K562 (cell line): ENCODE data around the gene KCP. TPM values are rescaled to one million over a fixed set of nuclear protein-coding genes. Genes with fewer than 3 reads are reported as not detected.

Experiments used
- ATAC-seq: fragments of 200-7000 bp; cut with Tn5 transposase; 3 replicates; pipeline ENCODE4 v1.9.1; 2020; ENCODE audit warnings: moderate library complexity
- BruUV-seq: library from RNA; stranded (reverse); fragments of 400-500 nt; replicated peaks from 2 replicates; lab custom pipeline; 2021; lab: Mats Ljungman, UMichigan
- CTCF ChIA-PET: fragments of 300-600 bp; formaldehyde crosslinking; extraction: SDS; loops from one replicate; lab custom pipeline; 2021; ENCODE audit warnings: low intra/inter-chr PET ratio; lab: Yijun Ruan, JAX
- POLR2A ChIA-PET: fragments of 300-600, 350-650 bp; sonication (Branson Sonifier 250); formaldehyde crosslinking; extraction: SDS; loops from one replicate; lab custom pipeline; 2021; ENCODE audit warnings: antibody characterized with exemption, inconsistent platforms; lab: Yijun Ruan, JAX
- DNase-seq, 4 experiments: peaks; one replicate each; pipeline versions ENCODE4 v3.0.0 to v3.0.0-alpha.2; 2011 to 2018; ENCODE audit warnings: low spot score in 3 of 4, mixed read lengths in 3 of 4; ENCODE audit errors: extremely low read depth in 1 of 4
- FAIRE-seq: peaks from 2 replicates; lab custom pipeline; 2011; peaks lifted over from hg19 to GRCh38; lab: Jason Lieb, UNC
- H2AFZ ChIP-seq: 2 replicates; pipeline ENCODE4 v1.6.0; 2011; ENCODE audit warnings: low read depth, low read length, control low read depth, inconsistent platforms
- H3K27ac ChIP-seq: fragments of 200-600 bp; 3 replicates; pipeline ENCODE4 v1.8.0; 2011; ENCODE audit warnings: low read depth, mild to moderate bottlenecking, control low read depth, inconsistent platforms, low read length, moderate library complexity, mixed read lengths; ENCODE audit errors: extremely low read depth
- H3K27me3 ChIP-seq, 2 experiments: fragments of 300-600 bp in 1 of 2; 2 replicates in 1 of 2; 3 replicates in 1 of 2; pipeline versions ENCODE4 v1.6.0 to v1.8.0; 2011; ENCODE audit warnings: inconsistent platforms in 2 of 2, low read length in 2 of 2, mild to moderate bottlenecking in 1 of 2, mixed read lengths in 1 of 2, moderate library complexity in 1 of 2; ENCODE audit not compliant: control insufficient read depth in 2 of 2, insufficient read depth in 2 of 2
- H3K36me3 ChIP-seq: fragments of 300-600 bp; 3 replicates; pipeline ENCODE4 v1.8.0; 2011; ENCODE audit warnings: mild to moderate bottlenecking, low read length, inconsistent platforms; ENCODE audit not compliant: control insufficient read depth, insufficient read depth
- H3K4me1 ChIP-seq, 2 experiments: fragments of 200-600 bp in 1 of 2; replicated peaks in 1 of 2; 2 replicates in 1 of 2; 3 replicates in 1 of 2; pipeline versions ENCODE4 v1.5.1 to v1.8.0; 2011; ENCODE audit warnings: inconsistent platforms in 2 of 2, low read length in 2 of 2, mild to moderate bottlenecking in 1 of 2, mixed read lengths in 1 of 2, moderate library complexity in 1 of 2; ENCODE audit not compliant: control insufficient read depth in 2 of 2, insufficient read depth in 2 of 2
- H3K4me2 ChIP-seq: 2 replicates; pipeline ENCODE4 v1.6.1; 2011; ENCODE audit warnings: low read length, control low read depth, inconsistent platforms, mixed read lengths; ENCODE audit not compliant: insufficient read depth
- H3K4me3 ChIP-seq: fragments of 200-600 bp; sonication (generic), shearing (Covaris generic); 2 replicates; pipeline ENCODE4 v1.5.1; 2016; ENCODE audit warnings: control low read depth, inconsistent platforms
- H3K79me2 ChIP-seq: fragments of 200-600 bp; 3 replicates; pipeline ENCODE4 v1.8.0; 2011; ENCODE audit warnings: low read length, inconsistent platforms; ENCODE audit not compliant: control insufficient read depth, insufficient read depth
- H3K9ac ChIP-seq, 2 experiments: 2 replicates each; pipeline versions ENCODE4 v1.6.0 to v1.6.1; 2011; ENCODE audit warnings: low read depth in 2 of 2, low read length in 2 of 2, control low read depth in 1 of 2, inconsistent platforms in 1 of 2, mild to moderate bottlenecking in 1 of 2, mixed read lengths in 1 of 2; ENCODE audit not compliant: insufficient read depth in 1 of 2
- H3K9me1 ChIP-seq: one replicate; pipeline ENCODE4 v1.6.0; 2011; ENCODE audit warnings: inconsistent platforms, mild to moderate bottlenecking, low read length, moderate library complexity; ENCODE audit not compliant: control insufficient read depth, insufficient read depth
- H3K9me3 ChIP-seq: replicated peaks from 2 replicates; pipeline ENCODE4 v1.5.1; 2011; ENCODE audit warnings: low read depth, low read length, inconsistent platforms; ENCODE audit not compliant: control insufficient read depth, insufficient read depth
- H4K20me1 ChIP-seq: replicated peaks from 2 replicates; pipeline ENCODE4 v1.6.1; 2011; ENCODE audit warnings: low read length, inconsistent platforms, mixed read lengths; ENCODE audit not compliant: control insufficient read depth, insufficient read depth
- EZH2 ChIP-seq: IDR thresholded peaks from 2 replicates; pipeline ENCODE4 v1.6.1; 2012; ENCODE audit warnings: low read depth, mild to moderate bottlenecking, inconsistent platforms, low read length, borderline replicate concordance
- FOXK2 ChIP-seq, 2 experiments: fragments of 450-650 bp; IDR thresholded peaks in 1 of 2; conservative IDR thresholded peaks in 1 of 2; 2 replicates each; pipeline ENCODE4 v1.6.1; 2016; ENCODE audit warnings: low read depth in 2 of 2, mild to moderate bottlenecking in 1 of 2
- HLTF ChIP-seq: fragments of 450-650 bp; IDR thresholded peaks from 2 replicates; pipeline ENCODE4 v1.6.1; 2016
- MAFG ChIP-seq: fragments of 450-650 bp; conservative IDR thresholded peaks from 2 replicates; pipeline ENCODE4 v1.6.1; 2016; ENCODE audit warnings: missing genetic modification characterization, missing compliant biosample characterization
- POLR2H ChIP-seq: IDR thresholded peaks from 2 replicates; pipeline ENCODE4 v1.6.1; 2016; ENCODE audit warnings: missing genetic modification characterization, low read depth, mild to moderate bottlenecking, control low read depth, missing compliant biosample characterization, moderate library complexity
- REST ChIP-seq, 2 experiments: fragments of 450-650 bp; formaldehyde crosslinking in 1 of 2; IDR thresholded peaks; 2 replicates each; pipeline versions ENCODE4 v1.4.0 to v1.6.1; 2014 to 2020; ENCODE audit warnings: mild to moderate bottlenecking in 2 of 2, borderline replicate concordance in 1 of 2, low read depth in 1 of 2
- SRSF9 ChIP-seq: fragments of 200-400 bp; formaldehyde crosslinking; IDR thresholded peaks from 2 replicates; pipeline ENCODE4 v1.6.1; 2017; ENCODE audit warnings: low read depth, low read length, borderline replicate concordance
- ZBTB49 ChIP-seq: sonication (generic); formaldehyde crosslinking; IDR thresholded peaks from 2 replicates; pipeline ENCODE4 v1.8.0; 2022; ENCODE audit warnings: missing genetic modification reagents, mild to moderate bottlenecking, borderline replicate concordance
- ZFP1 ChIP-seq: fragments of 450-650 bp; formaldehyde crosslinking; IDR thresholded peaks from 2 replicates; pipeline ENCODE4 v1.4.0; 2020; ENCODE audit warnings: mild to moderate bottlenecking, mixed read lengths
- ZFP36 ChIP-seq: fragments of 150-350 bp; IDR thresholded peaks from 2 replicates; pipeline ENCODE4 v1.6.1; 2018; ENCODE audit warnings: low read length, low read depth; ENCODE audit not compliant: partially characterized antibody
- ZNF384 ChIP-seq: IDR thresholded peaks from 2 replicates; pipeline ENCODE4 v1.6.1; 2012; ENCODE audit warnings: low read depth, low read length, improper control_type of control experiment
- ZNF561 ChIP-seq: fragments of 450-650 bp; formaldehyde crosslinking; conservative IDR thresholded peaks from 2 replicates; pipeline ENCODE4 v1.4.0; 2020; ENCODE audit warnings: mild to moderate bottlenecking, moderate library complexity
- WGBS: fragments of 100-300 bp; shearing (Covaris generic); methylation state at CpG from one replicate; pipeline ENCODE4 v1.1.6; 2016; ENCODE audit warnings: low coverage, mixed read lengths; ENCODE audit not compliant: insufficient coverage; ENCODE audit errors: missing lambda C conversion rate; 5-methylcytosine and 5-hydroxymethylcytosine counted together
- in situ Hi-C: fragments of 300-500 bp; cut with MboI; formaldehyde crosslinking; loops from 4 replicates; pipeline ENCODE4 v1.15.0; 2018; ENCODE audit warnings: inconsistent platforms, mixed read lengths
- intact Hi-C: fragments of 100-400 bp; cut with micrococcal nuclease; formaldehyde crosslinking; loops from 2 replicates; pipeline ENCODE4 v1.14.2; 2022
- polyA plus RNA-seq, 8 experiments: library from polyadenylated mRNA; depleted of rRNA in 4 of 8; stranded (reverse) in 5 of 8; unstranded in 3 of 8; fragments of >200 nt; fragmentation: Nextera tagmentation in 2 of 8; fragmentation: Illumina TruSeq in 1 of 8; extraction: Ambion mirVana in 2 of 8; extraction: Trizol in 1 of 8; gene quantifications; 2 replicates each; pipeline versions ENCODE4 v1.2.1 to v1.2.3, GENCODE V29; 2011 to 2014; ENCODE audit warnings: inconsistent platforms in 1 of 8, missing spikeins in 1 of 8
- total RNA-seq, 7 experiments: library from RNA; depleted of rRNA in 6 of 7; stranded (reverse); fragments of >200 nt in 6 of 7; fragmentation: Illumina TruSeq in 2 of 7; extraction: Trizol in 2 of 7; gene quantifications; 2 replicates each; pipeline versions ENCODE4 v1.2.1 to v1.2.3, GENCODE V29; 2011 to 2021; ENCODE audit warnings: low replicate concordance in 1 of 7

KCP gene
- total and polyA plus RNA-seq, 9 of the 15 experiments (the other 6 are each of a cell fraction or from before 2014, with no cell fraction given): 0.06 to 0.17 (median 0.12) TPM; not detected in 3

GRCh38 chr7:128875523-128875948, 35.0 kb downstream of the KCP start:
- Histone ChIP-seq H3K4me2 (no peak overlapping the region), H3K27ac (no peak overlapping the region), H3K9me3 (no peaks in the 10 kb centered on the region), H3K9me1 (no peaks in the 10 kb centered on the region), H3K4me3 (no peak overlapping the region), H3K79me2 (no peaks in the 10 kb centered on the region), H3K36me3 (no peaks in the 10 kb centered on the region), H2AFZ (no peak overlapping the region), H3K9ac (0 out of 4 replicates have a peak overlapping the region, but pooled peaks of 1 of the 2 experiments have one; percentile 26), H4K20me1 (no peaks in the 10 kb centered on the region; the same call in 1 of the 2 replicates), H3K27me3 (no peaks in the 10 kb centered on the region), H3K4me1 (peaks cover 0 to 48% of the 10 kb centered on the region in 2 experiments; a peak in 3 of 5 replicates)
- 16% methylated on average over 8 of the region's 8 CpGs for WGBS
- ChIA-PET POLR2A (interaction anchor here (1.2 to 1.8 kb wide), 4 partner anchors 8 to 119 kb away, joined by 3 to 9 read pairs (median 5); partner anchors contain the start of gene ATP6V1F), CTCF (interaction anchor here (0.6 kb wide), 1 partner anchor 79 kb away, joined by 4 read pairs; no protein-coding TSS in a partner anchor)
- DNase-seq (no peak), FAIRE-seq (no peak), ATAC-seq (no peak)
- intact Hi-C loops: no loop called here
- no TSS peak for BruUV-seq
- in situ Hi-C loops: loop anchor here (5.0 kb wide), 1 partner anchor 398 kb away; the partner anchor contains the start of gene METTL2B
- TF ChIP-seq MAFG (tag): no peak
- no peak for TF ChIP-seq ZFP1 (CRISPR knock-in tag)
- TF ChIP-seq SRSF9: no peak
- no peak for TF ChIP-seq EZH2
- no peak for TF ChIP-seq ZBTB49 (CRISPR knock-in tag)
- TF ChIP-seq FOXK2 (conservative IDR thresholded peaks at IDR 0.05 in 1 of 2, IDR thresholded peaks at IDR 0.05 in 1 of 2; ENCODE audit: low read depth in 2 of 2): no peak
- TF ChIP-seq ZNF561 (CRISPR knock-in tag): no peak
- no peak for TF ChIP-seq POLR2H (tag)
- TF ChIP-seq ZFP36: no peak
- TF ChIP-seq HLTF: no peak
- TF ChIP-seq REST (IDR thresholded peaks at IDR 0.05; ENCODE audit: borderline replicate concordance): 0 out of 2 replicates have a peak, but pooled peaks have one; percentile 9
- TF ChIP-seq REST (CRISPR knock-in tag; IDR thresholded peaks at IDR 0.05; ENCODE audit: low read depth): no peak
- TF ChIP-seq ZNF384: peak; percentile 50; the same call in 1 of the 2 replicates
